Measurements from ENCODE around the gene NBDY.

GRCh38 chrX:56791456-56791855 lies 62.4 kb downstream of the NBDY start:
- no peak for TF ChIP-seq CTCF (IDR thresholded peaks at IDR 0.05; ENCODE audit: borderline replicate concordance, extremely low read depth, low read length, poor library complexity, severe bottlenecking)
- no peak for TF ChIP-seq EZH2 (IDR thresholded peaks at IDR 0.05; ENCODE audit: borderline replicate concordance, low read depth, low read length, severe bottlenecking)

Data from DND-41 (cell line).